Esophagus mucosa (tissue), 1 donor: ENCODE measurements around the gene TNFRSF11A. TPM values are rescaled to one million over a fixed set of nuclear protein-coding genes. Genes with fewer than 3 reads are reported as not detected.
A peak's percentile ranks its signal among the peaks of the same experiment; 100 is the strongest.

ENCODE experiments used
- ATAC-seq: fragments of 200-7000 bp; cut with Tn5 transposase; one replicate; pipeline ENCODE4 v1.9.1; 2020
- total RNA-seq: library from RNA; stranded (reverse); gene quantifications from one replicate; pipeline ENCODE4 v1.2.4, GENCODE V29; 2023
- donor health status: DM: yes; HTN: yes; CAD: no.

The TNFRSF11A gene
- total RNA-seq, 1 donor from 2014 or later = 5.7 TPM

DNA sequence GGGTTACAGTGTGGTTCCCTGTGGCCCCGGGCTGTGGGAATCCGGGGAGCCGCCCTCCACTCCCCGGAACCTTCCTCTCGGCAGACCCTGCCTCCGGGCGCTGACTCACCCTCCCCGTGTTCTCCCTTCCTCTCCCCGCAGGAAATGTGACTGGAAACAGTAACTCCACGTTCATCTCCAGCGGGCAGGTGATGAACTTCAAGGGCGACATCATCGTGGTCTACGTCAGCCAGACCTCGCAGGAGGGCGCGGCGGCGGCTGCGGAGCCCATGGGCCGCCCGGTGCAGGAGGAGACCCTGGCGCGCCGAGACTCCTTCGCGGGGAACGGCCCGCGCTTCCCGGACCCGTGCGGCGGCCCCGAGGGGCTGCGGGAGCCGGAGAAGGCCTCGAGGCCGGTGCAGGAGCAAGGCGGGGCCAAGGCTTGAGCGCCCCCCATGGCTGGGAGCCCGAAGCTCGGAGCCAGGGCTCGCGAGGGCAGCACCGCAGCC is 59.5 kb downstream of the TNFRSF11A start:
- ATAC-seq = peak; percentile 43

DNA sequence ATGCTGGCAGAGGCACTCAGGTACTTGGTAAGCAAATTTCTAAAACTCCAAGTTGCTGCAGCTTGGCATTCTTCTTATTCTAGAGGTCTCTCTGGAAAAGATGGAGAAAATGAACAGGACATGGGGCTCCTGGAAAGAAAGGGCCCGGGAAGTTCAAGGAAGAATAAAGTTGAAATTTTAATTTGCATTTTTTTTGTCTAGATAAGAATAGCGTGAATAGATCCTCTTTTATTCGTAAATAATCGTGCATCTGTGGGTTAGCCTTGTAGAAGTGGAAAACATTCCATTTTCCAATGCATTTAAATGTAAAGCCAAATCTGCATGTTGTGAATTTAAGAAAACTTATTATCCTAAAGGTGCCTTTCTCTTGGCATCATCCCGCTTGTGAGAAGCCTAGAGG is 61.0 kb downstream of the TNFRSF11A start:
- ATAC-seq = no peak

GRCh38 chr18:62386601-62387000 is 61.5 kb downstream of the TNFRSF11A start:
- ATAC-seq = no peak

DNA sequence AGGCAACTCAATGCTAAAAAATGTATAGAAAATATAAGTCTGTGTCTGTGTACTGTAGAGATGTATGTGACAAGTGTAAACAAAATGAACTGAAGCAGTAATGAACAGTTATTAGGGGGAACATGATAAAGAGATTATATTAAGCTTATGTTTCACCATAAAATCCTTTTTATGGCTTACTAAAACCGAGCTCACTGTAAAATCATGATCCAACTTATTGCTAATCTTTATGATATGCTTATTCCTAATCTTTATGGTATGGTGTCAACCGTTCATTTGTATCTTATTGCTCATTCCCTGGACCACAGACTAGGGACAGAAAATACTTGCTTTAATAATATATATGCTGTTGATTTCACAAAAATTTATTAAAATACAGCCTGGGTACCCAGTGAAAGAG is 62.1 kb downstream of the TNFRSF11A start:
- no peak for ATAC-seq

- ATAC-seq = peak; percentile 82
These were observed 64.0 kb downstream of the TNFRSF11A start for GRCh38 chr18:62388855-62389760.

- ATAC-seq = no peak
These were observed 64.8 kb downstream of the TNFRSF11A start for GRCh38 chr18:62389761-62390481.

GRCh38 chr18:62394006-62394763 is 69.1 kb downstream of the TNFRSF11A start:
- no peak for ATAC-seq

DNA sequence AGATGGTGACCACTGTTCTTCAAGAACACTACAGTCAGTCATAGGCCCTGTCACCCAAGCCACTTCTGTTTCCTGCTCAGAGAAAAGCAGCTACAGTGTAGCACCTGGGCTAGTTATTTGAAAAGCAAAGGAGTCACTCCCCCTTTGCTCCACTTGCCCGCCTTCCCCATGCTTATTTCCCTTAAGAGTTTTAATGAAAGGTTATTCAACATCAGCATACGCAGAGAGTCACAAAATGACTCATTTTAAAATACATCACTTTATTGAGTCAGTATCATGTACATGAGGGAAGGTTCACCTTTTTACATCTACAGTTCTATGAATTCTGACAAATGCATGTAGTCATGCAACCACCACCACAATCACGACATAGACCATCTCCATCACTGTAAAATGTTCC is 71.3 kb downstream of the TNFRSF11A start:
- ATAC-seq = no peak

DNA sequence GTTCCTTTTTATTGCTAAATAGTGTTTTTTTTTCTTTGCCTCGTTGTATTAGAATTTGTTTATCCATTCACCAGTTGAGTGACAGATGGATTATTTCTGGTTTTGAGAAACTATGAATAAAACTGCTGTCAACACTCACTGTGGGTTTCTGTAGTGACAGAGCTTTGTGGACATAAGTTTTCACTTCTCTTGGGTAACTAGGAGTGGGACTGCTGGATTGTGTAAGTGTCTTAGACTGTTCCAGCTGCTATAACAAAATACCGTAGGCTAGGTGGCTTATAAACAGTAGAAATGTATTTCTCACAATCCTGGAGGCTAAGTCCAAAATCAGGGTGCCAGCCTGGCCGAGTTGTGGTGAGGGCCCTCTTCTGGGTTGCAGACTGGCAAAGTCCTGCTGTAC is 71.9 kb downstream of the TNFRSF11A start:
- no peak for ATAC-seq

DNA sequence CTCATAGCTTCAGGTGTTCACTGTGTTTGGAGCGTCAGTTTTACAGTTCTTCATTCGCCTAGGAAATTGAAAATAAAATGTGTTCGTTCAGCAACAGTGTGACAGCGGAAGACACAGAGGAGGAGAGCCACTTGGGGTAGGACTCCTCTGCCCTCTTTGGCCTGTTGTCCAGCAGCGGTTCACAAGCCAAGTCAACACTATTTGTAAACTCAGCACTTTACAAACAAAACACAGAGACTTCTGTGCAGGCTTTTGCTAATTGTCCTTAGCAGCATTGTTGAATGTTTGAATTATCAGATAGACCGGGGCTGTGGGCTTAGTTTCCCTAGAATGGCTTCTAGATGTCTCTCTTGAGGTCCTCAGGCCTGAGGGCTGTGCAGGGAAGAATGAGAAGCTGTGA is 73.2 kb downstream of the TNFRSF11A start:
- ATAC-seq = no peak

- no peak for ATAC-seq
These were observed 74.2 kb downstream of the TNFRSF11A start for GRCh38 chr18:62399276-62399675.

GRCh38 chr18:62399781-62400308 is 74.7 kb downstream of the TNFRSF11A start:
- no peak for ATAC-seq

DNA sequence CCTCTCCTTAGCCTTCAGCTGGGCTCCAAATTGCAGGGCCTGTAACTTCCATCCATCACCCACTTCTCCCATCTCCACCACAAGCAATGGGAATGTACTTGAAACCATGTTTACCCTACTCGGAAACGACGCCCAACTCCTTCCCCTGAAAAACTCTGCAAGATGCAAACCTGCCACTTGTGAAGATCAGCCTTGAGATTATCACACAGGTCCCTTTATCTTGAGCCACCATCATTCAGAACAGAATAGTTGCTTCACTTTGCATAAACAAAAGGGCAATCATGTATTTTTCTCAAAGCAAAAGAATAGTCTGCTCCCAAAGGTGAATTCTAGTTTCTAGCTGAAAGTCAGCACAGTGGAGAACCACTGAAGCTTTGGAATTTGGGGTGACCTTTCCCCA is 75.8 kb downstream of the TNFRSF11A start:
- ATAC-seq = no peak

DNA sequence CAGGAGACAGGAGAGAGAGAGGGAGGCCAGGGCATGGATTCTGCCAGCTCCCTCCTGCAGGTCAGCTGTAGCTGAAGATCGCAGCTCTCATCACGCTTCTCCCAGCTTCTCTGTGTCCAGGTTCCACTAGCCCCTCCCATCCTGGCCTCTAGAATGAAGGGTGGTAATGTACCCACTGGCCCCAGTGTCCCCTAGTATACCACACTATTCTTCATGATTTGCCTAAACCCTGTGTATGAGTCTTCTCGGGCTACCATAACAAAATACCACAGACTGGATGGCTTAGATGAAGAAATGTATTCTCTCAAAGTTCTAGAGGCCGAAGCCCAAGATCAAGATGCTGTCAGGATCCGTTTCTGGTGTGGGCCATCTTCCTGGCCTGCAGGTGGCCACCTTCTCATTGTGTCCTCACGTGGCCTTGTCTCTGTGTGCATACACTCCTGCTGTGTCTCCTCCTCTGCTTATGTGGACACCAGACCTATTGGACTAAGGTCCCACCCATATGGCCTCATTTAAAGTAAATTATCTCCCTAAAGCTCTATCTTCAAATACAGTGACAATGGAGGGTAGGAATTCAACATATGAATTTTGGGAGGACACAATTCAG is 77.3 kb downstream of the TNFRSF11A start:
- no peak for ATAC-seq

DNA sequence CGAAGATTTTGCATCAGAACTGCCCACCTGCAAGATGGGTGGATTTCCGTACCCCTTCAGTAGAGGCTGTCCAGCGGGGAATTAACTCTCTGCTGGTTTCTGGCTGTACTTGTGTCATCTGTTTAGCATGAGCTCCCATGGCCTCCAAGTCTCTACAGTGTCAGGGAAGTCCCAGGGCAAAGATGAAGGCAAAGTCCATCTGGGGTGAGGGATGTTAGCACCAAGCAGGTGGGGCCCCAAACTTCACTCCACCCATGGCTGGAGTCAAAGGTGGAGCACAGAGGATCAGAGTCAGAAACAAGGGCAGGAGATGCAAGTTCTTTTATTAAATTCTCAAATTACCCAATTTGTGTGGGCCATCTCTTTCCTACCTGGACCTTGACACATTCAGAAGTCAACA is 78.0 kb downstream of the TNFRSF11A start:
- ATAC-seq = no peak

GRCh38 chr18:62404881-62405280 is 79.8 kb downstream of the TNFRSF11A start:
- no peak for ATAC-seq

DNA sequence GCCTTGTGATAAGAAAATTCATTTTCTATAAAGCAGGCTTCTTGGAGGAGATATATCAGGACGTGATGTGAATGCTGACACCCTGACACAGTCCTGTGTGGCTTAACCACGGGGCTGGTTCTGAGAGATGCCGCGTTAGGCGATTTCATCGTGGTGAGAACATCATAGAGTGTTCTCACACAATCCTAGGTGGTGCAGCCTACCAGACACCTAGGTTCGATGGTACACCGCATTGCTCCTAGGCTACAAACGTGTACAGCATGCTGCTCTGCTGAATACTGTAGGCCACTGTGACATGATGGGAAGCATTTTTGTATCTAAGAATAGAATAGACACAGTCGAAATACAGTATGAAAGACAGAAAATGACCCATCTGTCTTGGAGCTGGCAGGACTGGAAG is 82.5 kb downstream of the TNFRSF11A start:
- ATAC-seq = no peak

DNA sequence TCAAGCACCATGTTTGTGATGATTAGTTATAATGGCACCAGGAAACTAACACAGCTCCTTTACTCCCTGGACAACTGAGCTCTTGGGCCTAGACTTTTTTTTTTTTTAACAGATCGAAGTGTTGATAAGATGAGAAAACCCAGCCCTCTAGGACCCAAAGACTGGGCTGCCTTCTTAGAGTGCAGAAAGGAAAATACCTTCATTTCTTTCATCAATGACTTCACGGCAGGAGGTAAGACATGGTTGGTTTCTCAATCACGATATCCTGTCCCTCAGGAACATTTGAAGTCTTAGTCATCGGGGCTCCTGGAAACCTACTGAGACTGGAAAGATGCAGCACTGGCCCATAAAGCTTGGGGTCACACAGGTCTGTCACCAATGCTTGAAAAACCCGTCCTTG is 84.7 kb downstream of the TNFRSF11A start:
- no peak for ATAC-seq

GRCh38 chr18:62412231-62412979 is 87.3 kb downstream of the TNFRSF11A start:
- no peak for ATAC-seq

DNA sequence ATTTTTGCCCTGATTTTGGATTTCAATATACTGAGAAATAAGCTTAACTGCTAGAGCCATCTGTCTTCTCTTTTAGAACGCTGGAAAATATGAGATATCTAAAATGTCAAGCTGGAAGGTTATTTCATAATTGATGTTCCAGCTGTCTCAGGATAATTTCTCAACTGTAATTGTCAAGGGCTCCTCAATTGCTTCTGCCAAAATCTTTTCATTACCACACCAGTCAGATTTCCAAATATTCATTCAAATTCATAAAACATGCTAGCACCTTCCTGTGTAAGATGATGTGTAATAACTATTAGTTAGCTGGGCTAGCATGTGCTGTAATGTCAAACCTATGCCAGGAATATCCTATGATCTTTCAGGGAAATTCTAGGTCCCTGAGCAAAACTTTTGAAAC is 88.1 kb downstream of the TNFRSF11A start:
- no peak for ATAC-seq

DNA sequence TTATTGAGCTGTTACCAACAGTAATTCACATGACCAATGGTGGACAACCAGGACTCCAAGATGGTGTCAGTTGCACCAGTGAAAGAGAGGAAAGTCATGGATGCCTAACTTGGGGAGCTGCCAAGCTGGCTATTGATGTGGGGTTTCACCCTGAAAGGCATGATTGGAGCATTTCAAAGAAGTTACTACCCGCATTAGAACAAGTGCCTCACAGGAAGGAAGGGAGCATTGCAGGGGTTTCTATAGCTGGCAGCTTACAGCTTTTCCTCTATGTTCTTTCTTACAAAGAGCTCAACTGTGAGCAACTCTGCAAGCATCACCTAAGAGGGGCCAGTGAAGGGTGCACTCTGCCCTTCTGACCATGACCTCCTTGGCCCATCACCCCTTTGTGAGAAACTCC is 93.1 kb downstream of the TNFRSF11A start:
- no peak for ATAC-seq

DNA sequence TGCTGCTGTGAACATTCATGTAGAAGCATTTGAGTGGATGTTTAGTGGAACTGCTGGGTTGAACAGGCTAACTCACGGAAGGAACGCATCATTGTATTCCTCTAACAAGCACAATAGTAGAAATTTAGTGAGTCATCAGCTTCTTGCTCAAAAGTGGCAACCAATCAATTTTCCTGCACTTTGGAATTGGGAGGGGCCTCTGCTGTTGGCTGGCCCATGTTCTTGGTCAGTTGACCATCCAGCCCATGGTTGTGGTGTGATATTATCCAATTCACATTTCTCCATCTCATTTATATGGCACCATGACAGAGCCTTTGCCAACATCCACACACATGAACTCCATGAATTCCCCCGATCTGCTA is 95.0 kb downstream of the TNFRSF11A start:
- ATAC-seq = peak; percentile 38
